Activated CD8-positive, alpha-beta memory T cell treated with anti-CD3 and anti-CD28 coated beads for 1 hour (primary cell): ENCODE results near the gene ADARB1.
A peak's percentile ranks its signal among the peaks of the same experiment; 100 is the strongest.

Source experiments
- DNase-seq, 2 donors: peaks; one replicate each; pipeline ENCODE4 v3.0.0-alpha.2; 2020; ENCODE audit warnings: low read depth in 1 of 2; ENCODE audit errors: extremely low read depth in 1 of 2

The ADARB1 gene

GRCh38 chr21:45074818-45075595 is 627 bp downstream of the ADARB1 start:
- DNase-seq: no peak

- no peak for DNase-seq
These were observed 1.3 kb downstream of the ADARB1 start for GRCh38 chr21:45075596-45076244.

- DNase-seq: no peak
These were observed 1.9 kb downstream of the ADARB1 start for GRCh38 chr21:45076245-45076711.

- no peak for DNase-seq
These were observed 4.0 kb downstream of the ADARB1 start for GRCh38 chr21:45078371-45078770.

GRCh38 chr21:45078877-45079281 is 4.5 kb downstream of the ADARB1 start:
- DNase-seq: peak; percentile 45 to 53

- no peak for DNase-seq
These were observed 5.0 kb downstream of the ADARB1 start for GRCh38 chr21:45079351-45079750.

- DNase-seq: no peak
These were observed 5.9 kb downstream of the ADARB1 start for GRCh38 chr21:45080232-45080631.

- DNase-seq: peak in 1 of 2 donors; percentile 31
These were observed 6.4 kb downstream of the ADARB1 start for GRCh38 chr21:45080639-45081414.

GRCh38 chr21:45081636-45082035 is 7.3 kb downstream of the ADARB1 start:
- no peak for DNase-seq

- no peak for DNase-seq
These were observed 8.4 kb downstream of the ADARB1 start for GRCh38 chr21:45082736-45083135.

- no peak for DNase-seq
These were observed 9.7 kb downstream of the ADARB1 start for GRCh38 chr21:45084121-45084520.

GRCh38 chr21:45084881-45085536 is 10.6 kb downstream of the ADARB1 start:
- no peak for DNase-seq

- no peak for DNase-seq
These were observed 11.3 kb downstream of the ADARB1 start for GRCh38 chr21:45085700-45086099.

- no peak for DNase-seq
These were observed 12.1 kb downstream of the ADARB1 start for GRCh38 chr21:45086337-45086958.

- DNase-seq: no peak
These were observed 12.8 kb downstream of the ADARB1 start for GRCh38 chr21:45087022-45087823.

- no peak for DNase-seq
These were observed 13.7 kb downstream of the ADARB1 start for GRCh38 chr21:45088116-45088515.

- no peak for DNase-seq
These were observed 14.3 kb downstream of the ADARB1 start for GRCh38 chr21:45088729-45089128.

- DNase-seq: no peak
These were observed 15.6 kb downstream of the ADARB1 start for GRCh38 chr21:45089964-45090363.

GRCh38 chr21:45090966-45091365 is 16.6 kb downstream of the ADARB1 start:
- no peak for DNase-seq
